Measurements from ENCODE around the gene LARGE1.
"Not testable (repeated sequence)": the region's sequence is repeated elsewhere in the genome, so short reads cannot be mapped to it uniquely, and the experiment has no call there.

LARGE1 gene

GRCh38 chr22:33589297-33589696 lies 331.0 kb downstream of the LARGE1 start:
- no peak for DNase-seq

- DNase-seq, result no peak
Measured at GRCh38 chr22:33588860-33589259, 331.4 kb downstream of the LARGE1 start.

- DNase-seq, result no peak
Measured at GRCh38 chr22:33584152-33584551, 336.1 kb downstream of the LARGE1 start.

GRCh38 chr22:33582822-33583400 lies 337.4 kb downstream of the LARGE1 start:
- no peak for DNase-seq

GRCh38 chr22:33580310-33580709 lies 340.0 kb downstream of the LARGE1 start:
- no peak for DNase-seq

GRCh38 chr22:33579448-33580093 lies 340.7 kb downstream of the LARGE1 start:
- DNase-seq, result peak; percentile 50

- no peak for DNase-seq
Measured at GRCh38 chr22:33578752-33579151, 341.5 kb downstream of the LARGE1 start.

GRCh38 chr22:33577862-33578411 lies 342.3 kb downstream of the LARGE1 start:
- DNase-seq, result no peak

- DNase-seq, result no peak
Measured at GRCh38 chr22:33576205-33576604, 344.1 kb downstream of the LARGE1 start.

GRCh38 chr22:33575771-33576170 lies 344.5 kb downstream of the LARGE1 start:
- DNase-seq, result no peak

GRCh38 chr22:33575041-33575440 lies 345.2 kb downstream of the LARGE1 start:
- no peak for DNase-seq

GRCh38 chr22:33573479-33573878 lies 346.8 kb downstream of the LARGE1 start:
- no peak for DNase-seq

GRCh38 chr22:33572086-33572485 lies 348.2 kb downstream of the LARGE1 start:
- DNase-seq, result no peak

- DNase-seq, result no peak
Measured at GRCh38 chr22:33570110-33570509, 350.2 kb downstream of the LARGE1 start.

- DNase-seq, result no peak
Measured at GRCh38 chr22:33569559-33569958, 350.7 kb downstream of the LARGE1 start.

- no peak for DNase-seq
Measured at GRCh38 chr22:33569018-33569417, 351.3 kb downstream of the LARGE1 start.

- not testable (repeated sequence) for DNase-seq
Measured at GRCh38 chr22:33566495-33566894, 353.8 kb downstream of the LARGE1 start.

- no peak for DNase-seq
Measured at GRCh38 chr22:33565580-33565995, 354.7 kb downstream of the LARGE1 start.

- no peak for DNase-seq
Measured at GRCh38 chr22:33564683-33565082, 355.6 kb downstream of the LARGE1 start.

GRCh38 chr22:33563220-33563964 lies 356.9 kb downstream of the LARGE1 start:
- no peak for DNase-seq

GRCh38 chr22:33562501-33562900 lies 357.8 kb downstream of the LARGE1 start:
- DNase-seq, result no peak

- no peak for DNase-seq
Measured at GRCh38 chr22:33561149-33561807, 359.0 kb downstream of the LARGE1 start.

GRCh38 chr22:33557836-33558235 lies 362.4 kb downstream of the LARGE1 start:
- DNase-seq, result no peak

Measured in fibroblast of skin of back (primary cell).